H1 (cell line): Measurements from ENCODE around the gene PDE8B. TPM values are rescaled to one million over a fixed set of nuclear protein-coding genes. Genes with fewer than 3 reads are reported as not detected.

Experiments used
- CBX5 ChIP-seq: fragments of 300-800, 300-1000 bp; sonication (generic); IDR thresholded peaks from 2 replicates; pipeline ENCODE4 v1.7.1; 2016; ENCODE audit warnings: antibody characterized with exemption, low read length, low read depth
- EP300 ChIP-seq, 2 experiments: IDR thresholded peaks; 1 replicate in 1 of 2; 2 replicates in 1 of 2; pipeline ENCODE4 v1.6.1; 2011 to 2012; ENCODE audit warnings: low read depth in 2 of 2, low read length in 2 of 2, mild to moderate bottlenecking in 2 of 2, borderline replicate concordance in 1 of 2, inconsistent platforms in 1 of 2, moderate library complexity in 1 of 2
- polyA plus RNA-seq, 7 experiments: library from polyadenylated mRNA; depleted of rRNA in 3 of 7; stranded (reverse) in 5 of 7; unstranded in 2 of 7; fragments of >200 nt in 5 of 7; fragments of 200-250 nt in 2 of 7; gene quantifications; 1 replicate in 5 of 7; 2 replicates in 1 of 7; 4 replicates in 1 of 7; pipeline versions ENCODE4 v1.2.1 to v1.2.3, GENCODE V29; 2011 to 2013; ENCODE audit warnings: missing spikeins in 2 of 7, mixed read lengths in 2 of 7
- total RNA-seq: library from RNA; stranded (reverse); fragmentation: NEBNext Ultra II Directional; extraction: Animal tissue kit (Norgen Biotek cat#: 25700); gene quantifications from 2 replicates; pipeline ENCODE4 v1.2.1, GENCODE V29; 2021

The PDE8B gene
- total and polyA plus RNA-seq, 2 of the 8 experiments (the other 6 are each of a cell fraction or from before 2014, with no cell fraction given), result 0.32 to 1.1 TPM

GRCh38 chr5:77175231-77175630 is 35.2 kb upstream of the PDE8B start (continued):
- TF ChIP-seq EP300 (IDR thresholded peaks at IDR 0.05; ENCODE audit: borderline replicate concordance in 1 of 2, low read depth in 2 of 2, low read length in 2 of 2) (no peak), CBX5 (no peak)
